ENCODE results near the gene FUS.
"Not testable (repeated sequence)": the region's sequence is repeated elsewhere in the genome, so short reads cannot be mapped to it uniquely, and the experiment has no call there.

Gene FUS

DNA sequence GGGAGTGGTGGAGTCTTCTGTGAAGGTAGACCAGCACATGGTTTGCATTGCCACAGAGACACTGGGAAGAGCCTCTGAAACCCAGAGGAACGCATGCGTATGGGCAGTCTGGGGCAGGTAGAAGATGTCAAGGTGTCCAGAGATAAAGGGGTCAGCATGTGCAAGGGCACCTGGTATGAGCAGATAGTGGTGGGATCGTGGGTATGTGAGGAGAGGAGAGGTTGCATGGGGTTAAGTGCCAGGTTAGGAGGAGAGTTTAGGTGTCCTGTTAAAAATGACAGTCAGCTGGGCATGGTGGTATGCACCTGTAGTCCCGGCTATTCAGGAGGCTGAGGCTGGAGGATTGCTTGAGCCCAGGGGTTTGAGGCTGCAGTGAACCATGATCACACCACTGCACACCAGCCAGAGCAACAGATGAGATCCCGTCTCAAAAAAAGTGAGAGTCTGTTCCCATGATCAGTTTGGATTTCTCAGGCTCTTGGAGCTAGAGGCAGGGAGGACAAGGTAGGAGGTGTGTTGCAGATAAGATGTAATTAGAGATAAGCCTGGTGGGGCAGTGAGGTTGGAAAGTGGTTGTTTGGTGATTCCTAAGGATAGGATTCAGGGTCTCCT lies 19.6 kb downstream of the FUS start:
- no CpG with 5 or more reads among the region's 5 CpGs for WGBS (ENCODE audit: extremely low coverage, insufficient coverage, insufficient read length)
- Histone ChIP-seq H2BK120ac (ENCODE audit: insufficient read depth, low read length, poor library complexity) (no peak overlapping the region), H3K9ac (ENCODE audit: low read length) (no peak overlapping the region), H3K4ac (ENCODE audit: low read depth, low read length) (no peak overlapping the region), H2AK5ac (ENCODE audit: low read length) (no peak overlapping the region), H3K79me1 (ENCODE audit: low read length) (no peaks in the 10 kb centered on the region), H3K23ac (ENCODE audit: low read length) (no peak overlapping the region), H4K8ac (ENCODE audit: low read depth, low read length) (no peak overlapping the region), H3K4me2 (ENCODE audit: low read length) (no peak overlapping the region), H3K36me3 (ENCODE audit: control insufficient read depth in 1 of 2, insufficient read depth in 2 of 2, low read length in 2 of 2) (peaks cover 21 to 35% of the 10 kb centered on the region in 2 experiments), H3K9me3 (ENCODE audit: insufficient read depth, low read depth, low read length) (peaks cover 2% of the 10 kb centered on the region), H3K79me2 (ENCODE audit: control insufficient read depth, insufficient read depth, low read length, poor library complexity) (no peaks in the 10 kb centered on the region), H3K27ac (ENCODE audit: low read depth, low read length) (no peak overlapping the region), H3K18ac (ENCODE audit: low read length) (no peak overlapping the region), H3K4me1 (ENCODE audit: control insufficient read depth in 1 of 2, insufficient read depth in 2 of 2, low read length in 2 of 2) (peaks cover 9 to 11% of the 10 kb centered on the region in 2 experiments), H2AFZ (ENCODE audit: insufficient read depth, low read length, poor library complexity) (no peak overlapping the region), H3K14ac (ENCODE audit: low read length) (no peak overlapping the region), H2BK12ac (ENCODE audit: low read length) (no peak overlapping the region), H4K91ac (ENCODE audit: low read depth, low read length) (no peak overlapping the region), H4K12ac (ENCODE audit: low read depth, low read length) (no peak overlapping the region), H3K4me3 (ENCODE audit: low read depth, low read length) (no peak overlapping the region), H3K27me3 (ENCODE audit: insufficient read depth, low read length) (peaks cover 11% of the 10 kb centered on the region), H2BK5ac (ENCODE audit: low read depth, low read length, poor library complexity) (no peak overlapping the region)
- DNase-seq = peak in 1 of 2 donors; percentile 18

DNA sequence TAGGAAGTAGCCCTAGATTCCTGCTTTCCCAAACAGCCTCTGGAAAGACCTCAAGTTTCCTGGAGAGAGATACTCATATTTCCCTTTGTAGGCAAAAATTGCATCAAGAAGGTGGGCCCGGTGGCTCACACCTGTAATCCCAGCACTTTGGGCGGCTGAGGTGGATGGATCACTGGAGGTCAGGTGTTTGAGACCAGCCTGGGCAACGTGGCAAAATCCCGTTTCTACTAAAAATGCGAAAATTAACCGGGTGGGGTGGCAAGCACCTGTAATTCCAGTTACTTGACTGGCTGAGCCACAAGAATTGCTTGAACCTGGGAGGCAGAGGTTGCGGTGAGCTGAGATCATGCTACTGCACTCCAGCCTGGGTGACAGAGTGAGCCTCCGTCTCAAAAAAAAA lies 20.2 kb downstream of the FUS start:
- not testable (repeated sequence) for H2BK120ac ChIP-seq (ENCODE audit: insufficient read depth, low read length, poor library complexity); H3K79me1 ChIP-seq (ENCODE audit: low read length); H3K9me3 ChIP-seq (ENCODE audit: insufficient read depth, low read depth, low read length); H3K9ac ChIP-seq (ENCODE audit: low read length); H2BK12ac ChIP-seq (ENCODE audit: low read length); H3K27ac ChIP-seq (ENCODE audit: low read depth, low read length); H3K23ac ChIP-seq (ENCODE audit: low read length); H4K12ac ChIP-seq (ENCODE audit: low read depth, low read length); H2AK5ac ChIP-seq (ENCODE audit: low read length); H2AFZ ChIP-seq (ENCODE audit: insufficient read depth, low read length, poor library complexity); H4K8ac ChIP-seq (ENCODE audit: low read depth, low read length); H3K18ac ChIP-seq (ENCODE audit: low read length); H3K4ac ChIP-seq (ENCODE audit: low read depth, low read length); H3K14ac ChIP-seq (ENCODE audit: low read length); H4K91ac ChIP-seq (ENCODE audit: low read depth, low read length); H2BK5ac ChIP-seq (ENCODE audit: low read depth, low read length, poor library complexity); H3K4me3 ChIP-seq (ENCODE audit: low read depth, low read length); H3K79me2 ChIP-seq (ENCODE audit: control insufficient read depth, insufficient read depth, low read length, poor library complexity); H3K4me2 ChIP-seq (ENCODE audit: low read length)
- Histone ChIP-seq H3K4me1 (ENCODE audit: control insufficient read depth in 1 of 2, insufficient read depth in 2 of 2, low read length in 2 of 2) (peaks cover 9 to 11% of the 10 kb centered on the region in 2 experiments), H3K36me3 (ENCODE audit: control insufficient read depth in 1 of 2, insufficient read depth in 2 of 2, low read length in 2 of 2) (peaks cover 18 to 30% of the 10 kb centered on the region in 2 experiments), H3K27me3 (ENCODE audit: insufficient read depth, low read length) (peaks cover 11% of the 10 kb centered on the region)
- no CpG with 5 or more reads among the region's 8 CpGs for WGBS (ENCODE audit: extremely low coverage, insufficient coverage, insufficient read length)
- DNase-seq = peak in 1 of 2 donors; percentile 22

- Histone ChIP-seq H2BK120ac (ENCODE audit: insufficient read depth, low read length, poor library complexity) (no peak overlapping the region), H3K27me3 (ENCODE audit: insufficient read depth, low read length) (peaks cover 11% of the 10 kb centered on the region), H2BK12ac (ENCODE audit: low read length) (no peak overlapping the region), H2BK5ac (ENCODE audit: low read depth, low read length, poor library complexity) (no peak overlapping the region), H3K36me3 (ENCODE audit: control insufficient read depth in 1 of 2, insufficient read depth in 2 of 2, low read length in 2 of 2) (peaks cover 11 to 21% of the 10 kb centered on the region in 2 experiments), H2AFZ (ENCODE audit: insufficient read depth, low read length, poor library complexity) (no peak overlapping the region), H3K18ac (ENCODE audit: low read length) (no peak overlapping the region), H4K12ac (ENCODE audit: low read depth, low read length) (no peak overlapping the region), H3K9ac (ENCODE audit: low read length) (no peak overlapping the region), H3K4me2 (ENCODE audit: low read length) (no peak overlapping the region), H3K14ac (ENCODE audit: low read length) (no peak overlapping the region), H3K9me3 (ENCODE audit: insufficient read depth, low read depth, low read length) (peaks cover 4% of the 10 kb centered on the region), H3K79me2 (ENCODE audit: control insufficient read depth, insufficient read depth, low read length, poor library complexity) (no peaks in the 10 kb centered on the region), H3K27ac (ENCODE audit: low read depth, low read length) (no peak overlapping the region), H4K91ac (ENCODE audit: low read depth, low read length) (no peak overlapping the region), H3K4me3 (ENCODE audit: low read depth, low read length) (no peak overlapping the region), H3K23ac (ENCODE audit: low read length) (no peak overlapping the region), H3K4me1 (ENCODE audit: control insufficient read depth in 1 of 2, insufficient read depth in 2 of 2, low read length in 2 of 2) (peaks cover 9 to 11% of the 10 kb centered on the region in 2 experiments), H4K8ac (ENCODE audit: low read depth, low read length) (no peak overlapping the region), H3K79me1 (ENCODE audit: low read length) (no peaks in the 10 kb centered on the region), H3K4ac (ENCODE audit: low read depth, low read length) (no peak overlapping the region), H2AK5ac (ENCODE audit: low read length) (no peak overlapping the region)
- peak; percentile 54 to 60 for DNase-seq
- WGBS (ENCODE audit: extremely low coverage, insufficient coverage, insufficient read length) = no CpG with 5 or more reads among the region's 8 CpGs
Observed at GRCh38 chr16:31200821-31201568, 21.1 kb downstream of the FUS start.

- H4K8ac ChIP-seq (ENCODE audit: low read depth, low read length) = no peak overlapping the region
- H4K12ac ChIP-seq (ENCODE audit: low read depth, low read length) = no peak overlapping the region
- no peak overlapping the region for H3K27ac ChIP-seq (ENCODE audit: low read depth, low read length)
- H3K4ac ChIP-seq (ENCODE audit: low read depth, low read length) = no peak overlapping the region
- H3K14ac ChIP-seq (ENCODE audit: low read length) = no peak overlapping the region
- no peaks in the 10 kb centered on the region for H3K79me1 ChIP-seq (ENCODE audit: low read length)
- H2AK5ac ChIP-seq (ENCODE audit: low read length) = no peak overlapping the region
- no peak overlapping the region for H2BK120ac ChIP-seq (ENCODE audit: insufficient read depth, low read length, poor library complexity)
- no CpG with 5 or more reads among the region's 35 CpGs for WGBS (ENCODE audit: extremely low coverage, insufficient coverage, insufficient read length)
- H2AFZ ChIP-seq (ENCODE audit: insufficient read depth, low read length, poor library complexity) = peak overlapping the region; percentile 27
- H3K18ac ChIP-seq (ENCODE audit: low read length) = no peak overlapping the region
- no peaks in the 10 kb centered on the region for H3K79me2 ChIP-seq (ENCODE audit: control insufficient read depth, insufficient read depth, low read length, poor library complexity)
- DNase-seq = peak; percentile 58 to 65
- peaks cover 9 to 11% of the 10 kb centered on the region in 2 experiments for H3K4me1 ChIP-seq (ENCODE audit: control insufficient read depth in 1 of 2, insufficient read depth in 2 of 2, low read length in 2 of 2)
- H3K23ac ChIP-seq (ENCODE audit: low read length) = no peak overlapping the region
- H3K4me3 ChIP-seq (ENCODE audit: low read depth, low read length) = peak overlapping the region; percentile 62
- no peak overlapping the region for H3K9ac ChIP-seq (ENCODE audit: low read length)
- peaks cover 4% of the 10 kb centered on the region for H3K9me3 ChIP-seq (ENCODE audit: insufficient read depth, low read depth, low read length)
- H2BK12ac ChIP-seq (ENCODE audit: low read length) = no peak overlapping the region
- peaks cover 11% of the 10 kb centered on the region for H3K27me3 ChIP-seq (ENCODE audit: insufficient read depth, low read length)
- no peak overlapping the region for H4K91ac ChIP-seq (ENCODE audit: low read depth, low read length)
- H3K4me2 ChIP-seq (ENCODE audit: low read length) = peak overlapping the region; percentile 60
- no peak overlapping the region for H2BK5ac ChIP-seq (ENCODE audit: low read depth, low read length, poor library complexity)
- H3K36me3 ChIP-seq (ENCODE audit: control insufficient read depth in 1 of 2, insufficient read depth in 2 of 2, low read length in 2 of 2) = peaks cover 6 to 14% of the 10 kb centered on the region in 2 experiments
Observed at GRCh38 chr16:31201582-31202413, 21.9 kb downstream of the FUS start.

Measured in trophoblast cell (in vitro differentiated cells and primary cell).